ENCODE results near the gene P3H1. TPM values are rescaled to one million over a fixed set of nuclear protein-coding genes. Genes with fewer than 3 reads are reported as not detected.

The P3H1 gene
- total RNA-seq, 1 experiment from 2014 or later: 28.3 TPM

DNA sequence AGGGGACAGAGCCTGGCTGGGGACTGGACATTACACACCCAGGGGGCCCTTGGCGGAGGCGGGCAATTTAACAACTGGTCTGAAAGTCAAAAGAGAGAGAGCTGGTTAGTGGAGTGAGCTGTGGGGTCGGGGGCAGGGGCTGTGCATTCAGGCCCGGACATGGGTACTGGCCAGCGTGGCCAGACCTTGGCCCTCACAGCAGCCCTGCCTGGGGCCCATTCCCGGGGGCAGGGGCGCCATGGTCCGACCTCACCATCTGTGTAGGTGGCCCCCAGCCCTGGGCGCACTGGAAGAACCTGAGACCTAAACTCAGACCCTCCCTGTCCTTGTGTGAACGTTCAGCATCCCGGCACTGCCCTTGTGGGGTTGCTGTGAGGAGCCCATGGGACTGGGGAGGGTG is 31.8 kb downstream of the P3H1 start:
- intact Hi-C loops (cut with micrococcal nuclease): no loop called here
- no peaks in the 10 kb centered on the region for H3K79me2 ChIP-seq (ENCODE audit: low read length)
- BruUV-seq (replicated peaks): no TSS peak
- no peaks in the 10 kb centered on the region for H3K4me1 ChIP-seq (ENCODE audit: insufficient read depth, low read length)
- POLR2A ChIA-PET (ENCODE audit: unreplicated experiment): no interaction called here
- no peaks in the 10 kb centered on the region for H3K9me3 ChIP-seq (ENCODE audit: low read length)
- ATAC-seq: no peak
- CTCF ChIA-PET: no interaction called here
- no peaks in the 10 kb centered on the region for H3K36me3 ChIP-seq (ENCODE audit: low read depth, low read length)
- no peaks in the 10 kb centered on the region for H3K9me2 ChIP-seq (replicated peaks; ENCODE audit: low read length)
- H4K20me1 ChIP-seq (ENCODE audit: low read length): no peaks in the 10 kb centered on the region
- no peak overlapping the region for H2AFZ ChIP-seq (ENCODE audit: low read length)
- no peak overlapping the region for H3K27ac ChIP-seq (ENCODE audit: low read length)
- H3K4me2 ChIP-seq (ENCODE audit: low read length): no peak overlapping the region
- TF ChIP-seq, protein P1, sequence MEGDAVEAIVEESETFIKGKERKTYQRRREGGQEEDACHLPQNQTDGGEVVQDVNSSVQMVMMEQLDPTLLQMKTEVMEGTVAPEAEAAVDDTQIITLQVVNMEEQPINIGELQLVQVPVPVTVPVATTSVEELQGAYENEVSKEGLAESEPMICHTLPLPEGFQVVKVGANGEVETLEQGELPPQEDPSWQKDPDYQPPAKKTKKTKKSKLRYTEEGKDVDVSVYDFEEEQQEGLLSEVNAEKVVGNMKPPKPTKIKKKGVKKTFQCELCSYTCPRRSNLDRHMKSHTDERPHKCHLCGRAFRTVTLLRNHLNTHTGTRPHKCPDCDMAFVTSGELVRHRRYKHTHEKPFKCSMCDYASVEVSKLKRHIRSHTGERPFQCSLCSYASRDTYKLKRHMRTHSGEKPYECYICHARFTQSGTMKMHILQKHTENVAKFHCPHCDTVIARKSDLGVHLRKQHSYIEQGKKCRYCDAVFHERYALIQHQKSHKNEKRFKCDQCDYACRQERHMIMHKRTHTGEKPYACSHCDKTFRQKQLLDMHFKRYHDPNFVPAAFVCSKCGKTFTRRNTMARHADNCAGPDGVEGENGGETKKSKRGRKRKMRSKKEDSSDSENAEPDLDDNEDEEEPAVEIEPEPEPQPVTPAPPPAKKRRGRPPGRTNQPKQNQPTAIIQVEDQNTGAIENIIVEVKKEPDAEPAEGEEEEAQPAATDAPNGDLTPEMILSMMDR (conservative IDR thresholded peaks at IDR 0.05; ENCODE audit: low read depth, low read length): no peak
- TF ChIP-seq EZH2 (IDR thresholded peaks at IDR 0.05; ENCODE audit: low read length, unreplicated experiment) (no peak), EZH2phosphoT487 (IDR thresholded peaks at IDR 0.05; ENCODE audit: borderline replicate concordance, low read length) (no peak)
- H3F3A ChIP-seq (ENCODE audit: low read length, unreplicated experiment): no peaks in the 10 kb centered on the region
- no peaks in the 10 kb centered on the region for H3K27me3 ChIP-seq (ENCODE audit: low read length)
- H3K4me3 ChIP-seq (ENCODE audit: low read length): no peak overlapping the region
- DNase-seq: no peak
- no peak overlapping the region for H3K9ac ChIP-seq (ENCODE audit: low read length)

DNA sequence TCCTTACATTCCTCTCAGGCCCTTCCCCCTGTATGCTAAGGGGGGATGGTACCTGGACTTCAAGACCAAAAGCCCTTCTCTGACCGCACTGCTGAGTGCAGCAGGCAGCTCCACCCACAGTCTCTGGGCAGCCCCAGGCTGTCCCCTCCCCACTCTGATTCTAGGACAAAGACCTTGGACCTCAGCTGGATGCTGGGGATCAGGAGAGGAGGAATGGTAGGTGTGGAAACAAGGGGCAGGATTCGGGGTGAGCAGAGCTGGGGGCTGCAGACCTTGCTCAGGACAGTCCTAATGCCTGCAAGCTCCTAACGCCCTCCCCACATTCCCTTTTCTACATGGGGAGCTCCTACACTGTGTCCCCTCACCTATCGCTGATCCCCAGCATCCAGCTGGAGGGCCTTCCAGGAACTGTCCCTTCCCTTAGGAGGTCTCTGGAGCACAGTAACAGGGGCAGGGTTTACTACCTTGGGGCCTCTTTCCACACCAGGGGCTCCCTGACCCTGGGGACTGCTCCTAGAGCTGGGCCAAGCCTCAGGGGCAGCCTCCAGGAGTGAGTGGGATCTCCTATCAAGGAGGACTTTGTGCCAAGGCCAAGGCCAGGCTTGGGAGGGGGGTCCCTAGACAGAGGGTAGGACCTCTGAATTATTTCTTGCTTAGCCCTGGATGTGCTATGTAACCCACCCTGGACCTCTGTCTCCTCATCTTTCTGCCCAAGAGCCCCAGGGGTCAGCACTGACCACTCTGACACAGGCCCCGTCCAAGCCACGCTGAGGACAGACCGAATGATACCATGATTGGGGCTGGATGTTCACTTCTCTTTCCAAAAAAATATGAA is 32.4 kb downstream of the P3H1 start:
- ChIA-PET CTCF (no interaction called here), POLR2A (ENCODE audit: unreplicated experiment) (interaction anchor here (0.6 kb wide), 1 partner anchor 52 kb away, joined by 4 read pairs; no protein-coding TSS in a partner anchor)
- Histone ChIP-seq H2AFZ (ENCODE audit: low read length) (no peak overlapping the region), H3K79me2 (ENCODE audit: low read length) (no peaks in the 10 kb centered on the region), H3K9me3 (ENCODE audit: low read length) (no peaks in the 10 kb centered on the region), H3K27me3 (ENCODE audit: low read length) (no peaks in the 10 kb centered on the region), H3K4me3 (ENCODE audit: low read length) (no peak overlapping the region), H3K36me3 (ENCODE audit: low read depth, low read length) (no peaks in the 10 kb centered on the region), H3K9ac (ENCODE audit: low read length) (no peak overlapping the region), H4K20me1 (ENCODE audit: low read length) (no peaks in the 10 kb centered on the region), H3K4me2 (ENCODE audit: low read length) (no peak overlapping the region), H3K4me1 (ENCODE audit: insufficient read depth, low read length) (no peaks in the 10 kb centered on the region), H3K27ac (ENCODE audit: low read length) (no peak overlapping the region), H3F3A (ENCODE audit: low read length, unreplicated experiment) (no peaks in the 10 kb centered on the region), H3K9me2 (replicated peaks; ENCODE audit: low read length) (no peaks in the 10 kb centered on the region)
- no TSS peak for BruUV-seq (replicated peaks)
- intact Hi-C loops (cut with micrococcal nuclease): no loop called here
- ATAC-seq (no peak), DNase-seq (no peak)
- no peak for TF ChIP-seq EZH2phosphoT487 (IDR thresholded peaks at IDR 0.05; ENCODE audit: borderline replicate concordance, low read length)
- TF ChIP-seq, protein P1 (conservative IDR thresholded peaks at IDR 0.05; ENCODE audit: low read depth, low read length): no peak
- no peak for TF ChIP-seq EZH2 (IDR thresholded peaks at IDR 0.05; ENCODE audit: low read length, unreplicated experiment)
